Transverse colon (tissue), 4 donors: ENCODE measurements around the gene LRP1-AS. TPM values are rescaled to one million over a fixed set of nuclear protein-coding genes. Genes with fewer than 3 reads are reported as not detected.

Experiments
- DNase-seq: peaks from one replicate; pipeline ENCODE4 v3.0.0-alpha.2; 2019
- H3K27ac ChIP-seq, 4 donors: fragments of 200-600 bp; sonication (generic); 2 replicates each; pipeline ENCODE4 v1.5.1; 2016 to 2018; ENCODE audit warnings: inconsistent platforms in 4 of 4
- H3K27me3 ChIP-seq: fragments of 200-600 bp; sonication (generic); 2 replicates; pipeline ENCODE4 v1.5.1; 2017; ENCODE audit warnings: inconsistent platforms
- H3K36me3 ChIP-seq, 4 donors: fragments of 200-600 bp; sonication (generic); 2 replicates each; pipeline ENCODE4 v1.5.1; 2017 to 2019; ENCODE audit warnings: inconsistent platforms in 4 of 4
- H3K4me1 ChIP-seq, 4 donors: fragments of 200-600 bp; sonication (generic); 2 replicates each; pipeline ENCODE4 v1.5.1; 2017 to 2020; ENCODE audit warnings: inconsistent platforms in 4 of 4
- H3K4me3 ChIP-seq, 4 donors: fragments of 200-600 bp; sonication (generic); 1 replicate in 1 of 4; 2 replicates in 3 of 4; pipeline versions ENCODE4 v1.5.1 to v1.6.1; 2017 to 2019; ENCODE audit warnings: inconsistent platforms in 4 of 4
- H3K9me3 ChIP-seq, 2 donors: fragments of 200-600 bp; sonication (generic); 2 replicates each; pipeline ENCODE4 v1.5.1; 2017 to 2019; ENCODE audit warnings: inconsistent platforms in 2 of 2
- CTCF ChIP-seq, 5 experiments: fragments of 200-600 bp in 3 of 5; fragments of 450-650 bp in 2 of 5; sonication (generic) in 3 of 5; IDR thresholded peaks; 1 replicate in 2 of 5; 2 replicates in 3 of 5; pipeline ENCODE4 v1.5.1; 2016 to 2017; ENCODE audit warnings: antibody characterized with exemption in 5 of 5, inconsistent platforms in 3 of 5, mild to moderate bottlenecking in 2 of 5, moderate library complexity in 1 of 5
- EP300 ChIP-seq: sonication (generic); formaldehyde crosslinking; IDR thresholded peaks from one replicate; pipeline ENCODE4 v1.6.1; 2017; ENCODE audit warnings: antibody characterized with exemption, low read depth
- POLR2A ChIP-seq: fragments of 450-650 bp; IDR thresholded peaks from one replicate; pipeline ENCODE4 v1.6.1; 2016; ENCODE audit warnings: antibody characterized with exemption, mild to moderate bottlenecking, moderate library complexity
- POLR2AphosphoS5 ChIP-seq, 3 donors: sonication (generic); formaldehyde crosslinking; IDR thresholded peaks; one replicate each; pipeline ENCODE4 v1.6.1; 2016; ENCODE audit warnings: antibody characterized with exemption in 3 of 3
- WGBS, 2 donors: methylation state at CpG; one replicate each; pipeline ENCODE4 v1.1.5; 2018; ENCODE audit warnings: low coverage in 1 of 2; 5-methylcytosine and 5-hydroxymethylcytosine counted together
- in situ Hi-C, 4 donors: fragments of 200-750 bp; cut with MboI; loops; one replicate each; pipeline versions ENCODE4 v1.15.0 to v1.15.1; 2017; ENCODE audit warnings: low sequenced_read_pairs in 3 of 4, low pct_ligation_motif_present in 1 of 4, low pct_unique_long_range_greater_than_20kb in 1 of 4
- intact Hi-C: fragments of 100-400 bp; cut with DNase I; formaldehyde crosslinking; loops from one replicate; pipeline ENCODE4 v1.15.1; 2023; ENCODE audit warnings: low total_unique reads
- total RNA-seq, 4 donors: library from RNA; depleted of rRNA; stranded (reverse); fragments of >200 nt; gene quantifications; one replicate each; pipeline ENCODE4 v1.1.0, GENCODE V29; 2016

The LRP1-AS gene
- total RNA-seq, 4 donors from 2014 or later = not detected

- TF ChIP-seq POLR2A = no peak
- TF ChIP-seq POLR2AphosphoS5 (IDR thresholded peaks at IDR 0.05) = no peak
- Histone ChIP-seq H3K36me3 (peaks cover 0 to 19% (median 9%) of the 10 kb centered on the region in 4 donors), H3K27ac (peak overlapping the region in 2 of 4 donors; percentile 10 to 34), H3K4me3 (no peak overlapping the region), H3K9me3 (no peaks in the 10 kb centered on the region), H3K4me1 (no peaks in the 10 kb centered on the region), H3K27me3 (no peaks in the 10 kb centered on the region)
- no peak for DNase-seq
- intact Hi-C loops (loop anchor here (5.0 kb wide), 1 partner anchor 786 kb away; no protein-coding TSS in a partner anchor), in situ Hi-C loops (no loop called here)
- WGBS, 2 donors = 69% methylated on average over 4 of the region's 4 CpGs; no CpG with 5 or more reads in 1 of the 2 donors
Observed at GRCh38 chr12:57158665-57159064, 11.2 kb upstream of the LRP1-AS start.

- Histone ChIP-seq H3K27me3 (no peaks in the 10 kb centered on the region), H3K36me3 (peaks cover 0 to 16% (median 8%) of the 10 kb centered on the region in 4 donors), H3K4me1 (peaks cover 0 to 4% (median under 1%) of the 10 kb centered on the region in 4 donors), H3K4me3 (no peak overlapping the region), H3K9me3 (no peaks in the 10 kb centered on the region), H3K27ac (peak overlapping the region in 2 of 4 donors; percentile 27 to 34)
- no peak for TF ChIP-seq POLR2AphosphoS5 (IDR thresholded peaks at IDR 0.05)
- TF ChIP-seq CTCF (IDR thresholded peaks at IDR 0.05) = no peak
- no peak for TF ChIP-seq POLR2A
- no peak for TF ChIP-seq EP300
- DNase-seq = no peak
- in situ Hi-C loops (no loop called here), intact Hi-C loops (loop anchor here (5.0 kb wide), 1 partner anchor 786 kb away; no protein-coding TSS in a partner anchor)
- 91% methylated on average over 16 of the region's 16 CpGs; no CpG with 5 or more reads in 1 of the 2 donors for WGBS, 2 donors
Observed at GRCh38 chr12:57158186-57158585, 10.8 kb upstream of the LRP1-AS start.

GRCh38 chr12:57157588-57158173 lies 10.3 kb upstream of the LRP1-AS start:
- Histone ChIP-seq H3K27ac (peak overlapping the region in 1 of 4 donors; percentile 24), H3K36me3 (peaks cover 0 to 16% (median 6%) of the 10 kb centered on the region in 4 donors), H3K27me3 (no peaks in the 10 kb centered on the region), H3K4me3 (no peak overlapping the region), H3K9me3 (no peaks in the 10 kb centered on the region), H3K4me1 (peaks cover 0 to 9% (median 5%) of the 10 kb centered on the region in 4 donors)
- intact Hi-C loops (loop anchor here (5.0 kb wide), 1 partner anchor 785 kb away; no protein-coding TSS in a partner anchor), in situ Hi-C loops (no loop called here)
- WGBS, 2 donors = 84 to 85% methylated on average over 5 of the region's 5 CpGs
- DNase-seq = no peak
- TF ChIP-seq POLR2A (no peak), CTCF (IDR thresholded peaks at IDR 0.05) (no peak), EP300 (no peak), POLR2AphosphoS5 (IDR thresholded peaks at IDR 0.05) (no peak)

GRCh38 chr12:57156701-57157403 lies 9.4 kb upstream of the LRP1-AS start:
- 67 to 83% methylated on average over 2 to 16 of the region's 16 CpGs for WGBS, 2 donors
- intact Hi-C loops (loop anchor here (5.0 kb wide), 1 partner anchor 785 kb away; no protein-coding TSS in a partner anchor), in situ Hi-C loops (no loop called here)
- TF ChIP-seq POLR2AphosphoS5 (IDR thresholded peaks at IDR 0.05) (no peak), EP300 (no peak), POLR2A (no peak), CTCF (IDR thresholded peaks at IDR 0.05) (no peak)
- DNase-seq = no peak
- peaks cover 0 to 16% (median 5%) of the 10 kb centered on the region in 4 donors for H3K36me3 ChIP-seq
- peak overlapping the region in 1 of 4 donors; percentile 15 for H3K27ac ChIP-seq
- no peaks in the 10 kb centered on the region for H3K27me3 ChIP-seq
- no peak overlapping the region for H3K4me3 ChIP-seq
- H3K9me3 ChIP-seq = no peaks in the 10 kb centered on the region
- peaks cover under 1 to 18% (median 12%) of the 10 kb centered on the region in 4 donors for H3K4me1 ChIP-seq
